Esophagus squamous epithelium (tissue), 5 donors: ENCODE measurements around the gene GLP1R. TPM values are rescaled to one million over a fixed set of nuclear protein-coding genes. Genes with fewer than 3 reads are reported as not detected.

Source experiments
- DNase-seq: peaks from one replicate; lab custom pipeline; 2025; lab: John Stamatoyannopoulos, UW
- H3K27ac ChIP-seq, 4 donors: fragments of 200-600 bp; sonication (generic); one replicate each; pipeline ENCODE4 v1.5.1; 2016 to 2019; ENCODE audit warnings: mild to moderate bottlenecking in 1 of 4
- H3K27me3 ChIP-seq, 4 donors: fragments of 200-600 bp; sonication (generic); 1 replicate in 3 of 4; 2 replicates in 1 of 4; pipeline versions ENCODE4 v1.5.1 to v1.6.0; 2017 to 2021; ENCODE audit warnings: antibody characterized with exemption in 1 of 4
- H3K36me3 ChIP-seq, 3 donors: fragments of 200-600 bp; sonication (generic); one replicate each; pipeline ENCODE4 v1.5.1; 2016 to 2019
- H3K4me1 ChIP-seq, 3 donors: fragments of 200-600 bp; sonication (generic); one replicate each; pipeline ENCODE4 v1.5.1; 2017 to 2019
- H3K4me3 ChIP-seq, 4 donors: fragments of 200-600 bp; sonication (generic); 1 replicate in 3 of 4; 2 replicates in 1 of 4; pipeline ENCODE4 v1.5.1; 2016 to 2019; ENCODE audit warnings: mild to moderate bottlenecking in 2 of 4, moderate library complexity in 1 of 4
- H3K9me3 ChIP-seq, 3 donors: fragments of 200-600 bp; sonication (generic); one replicate each; pipeline ENCODE4 v1.5.1; 2016 to 2019
- POLR2A ChIP-seq, 4 donors: fragments of 450-650 bp; IDR thresholded peaks; one replicate each; pipeline ENCODE4 v1.6.1; 2017; ENCODE audit warnings: antibody characterized with exemption in 4 of 4, mild to moderate bottlenecking in 4 of 4, moderate library complexity in 3 of 4
- WGBS, 2 donors: methylation state at CpG; one replicate each; pipeline ENCODE4 v1.1.5; 2018; 5-methylcytosine and 5-hydroxymethylcytosine counted together
- intact Hi-C: fragments of 100-400 bp; cut with DNase I; formaldehyde crosslinking; loops from one replicate; pipeline ENCODE4 v1.15.0; 2022
- total RNA-seq, 4 donors: library from RNA; depleted of rRNA; stranded (reverse); fragments of >200 nt; gene quantifications; one replicate each; pipeline ENCODE4 v1.1.0, GENCODE V29; 2016
- TF ChIP-seq, protein P1 (sequence below), 6 experiments: fragments of 450-650 bp in 4 of 6; fragments of 200-600 bp in 2 of 6; sonication (generic) in 2 of 6; IDR thresholded peaks; one replicate each; pipeline ENCODE4 v1.5.1; 2016 to 2019; ENCODE audit warnings: antibody characterized with exemption in 6 of 6, mild to moderate bottlenecking in 4 of 6, moderate library complexity in 4 of 6
- donor health status: DM: yes; HTN: yes; CAD: no.

GLP1R gene
- total RNA-seq, 4 donors from 2014 or later, result under 0.01 to 0.15 TPM; not detected in 2

DNA sequence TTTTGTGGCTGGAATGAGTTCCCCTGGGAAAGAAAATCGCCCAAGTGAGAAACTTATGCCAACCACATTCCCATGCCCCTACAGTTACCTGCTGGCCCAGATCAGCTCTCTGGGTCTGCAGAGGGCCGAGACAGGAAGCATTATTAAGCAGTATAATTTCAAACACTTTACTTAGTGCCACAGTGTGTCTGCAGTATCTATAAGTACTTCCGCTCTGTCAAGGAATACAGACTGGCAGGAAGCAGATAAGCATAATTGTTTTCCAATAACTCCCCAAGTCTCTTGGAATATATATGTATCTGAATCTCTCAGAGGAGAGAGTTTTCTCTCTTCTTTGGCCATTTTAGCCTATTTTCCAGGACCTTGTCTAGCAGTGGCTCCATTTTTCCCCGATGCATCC, 41.5 kb downstream of the GLP1R start:
- intact Hi-C loops, result no loop called here
- Histone ChIP-seq H3K4me3 (no peak overlapping the region), H3K9me3 (no peaks in the 10 kb centered on the region), H3K4me1 (peaks cover 0 to 3% (median 0%) of the 10 kb centered on the region in 3 donors), H3K27me3 (peaks cover 0 to 30% (median 0%) of the 10 kb centered on the region in 4 donors), H3K27ac (no peak overlapping the region), H3K36me3 (no peaks in the 10 kb centered on the region)
- TF ChIP-seq, protein P1, sequence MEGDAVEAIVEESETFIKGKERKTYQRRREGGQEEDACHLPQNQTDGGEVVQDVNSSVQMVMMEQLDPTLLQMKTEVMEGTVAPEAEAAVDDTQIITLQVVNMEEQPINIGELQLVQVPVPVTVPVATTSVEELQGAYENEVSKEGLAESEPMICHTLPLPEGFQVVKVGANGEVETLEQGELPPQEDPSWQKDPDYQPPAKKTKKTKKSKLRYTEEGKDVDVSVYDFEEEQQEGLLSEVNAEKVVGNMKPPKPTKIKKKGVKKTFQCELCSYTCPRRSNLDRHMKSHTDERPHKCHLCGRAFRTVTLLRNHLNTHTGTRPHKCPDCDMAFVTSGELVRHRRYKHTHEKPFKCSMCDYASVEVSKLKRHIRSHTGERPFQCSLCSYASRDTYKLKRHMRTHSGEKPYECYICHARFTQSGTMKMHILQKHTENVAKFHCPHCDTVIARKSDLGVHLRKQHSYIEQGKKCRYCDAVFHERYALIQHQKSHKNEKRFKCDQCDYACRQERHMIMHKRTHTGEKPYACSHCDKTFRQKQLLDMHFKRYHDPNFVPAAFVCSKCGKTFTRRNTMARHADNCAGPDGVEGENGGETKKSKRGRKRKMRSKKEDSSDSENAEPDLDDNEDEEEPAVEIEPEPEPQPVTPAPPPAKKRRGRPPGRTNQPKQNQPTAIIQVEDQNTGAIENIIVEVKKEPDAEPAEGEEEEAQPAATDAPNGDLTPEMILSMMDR (IDR thresholded peaks at IDR 0.05), result no peak
- no peak for TF ChIP-seq POLR2A (IDR thresholded peaks at IDR 0.05)
- no peak for DNase-seq
- 56 to 66% methylated on average over 4 of the region's 4 CpGs for WGBS, 2 donors

DNA sequence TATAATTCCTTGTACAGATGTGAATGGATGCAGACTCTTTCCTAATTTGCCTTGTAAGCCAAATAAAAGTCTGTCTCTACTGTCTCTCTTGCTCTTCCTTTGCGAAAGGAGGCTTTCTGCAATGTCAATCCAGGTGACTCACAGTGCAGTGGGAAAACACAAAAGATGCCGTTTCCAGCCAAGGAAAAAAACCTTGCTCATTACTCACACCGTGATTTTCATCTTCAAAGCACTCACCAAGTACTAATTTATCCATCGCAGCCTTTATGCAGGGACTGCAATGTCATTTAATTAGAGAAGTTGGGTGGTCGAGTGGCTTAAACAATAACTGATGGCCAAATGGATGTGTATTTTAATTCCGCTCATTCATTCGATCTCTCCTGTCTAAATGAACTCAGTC, 42.6 kb downstream of the GLP1R start:
- intact Hi-C loops, result no loop called here
- Histone ChIP-seq H3K36me3 (no peaks in the 10 kb centered on the region), H3K27ac (no peak overlapping the region), H3K4me1 (peaks cover 0 to 3% (median 0%) of the 10 kb centered on the region in 3 donors), H3K9me3 (no peaks in the 10 kb centered on the region), H3K4me3 (no peak overlapping the region), H3K27me3 (peaks cover 0 to 21% (median 0%) of the 10 kb centered on the region in 4 donors)
- WGBS, 2 donors, result 41 to 42% methylated on average over 7 of the region's 7 CpGs
- TF ChIP-seq POLR2A (IDR thresholded peaks at IDR 0.05), result no peak
- TF ChIP-seq, protein P1 (IDR thresholded peaks at IDR 0.05), result no peak
- DNase-seq, result no peak

DNA sequence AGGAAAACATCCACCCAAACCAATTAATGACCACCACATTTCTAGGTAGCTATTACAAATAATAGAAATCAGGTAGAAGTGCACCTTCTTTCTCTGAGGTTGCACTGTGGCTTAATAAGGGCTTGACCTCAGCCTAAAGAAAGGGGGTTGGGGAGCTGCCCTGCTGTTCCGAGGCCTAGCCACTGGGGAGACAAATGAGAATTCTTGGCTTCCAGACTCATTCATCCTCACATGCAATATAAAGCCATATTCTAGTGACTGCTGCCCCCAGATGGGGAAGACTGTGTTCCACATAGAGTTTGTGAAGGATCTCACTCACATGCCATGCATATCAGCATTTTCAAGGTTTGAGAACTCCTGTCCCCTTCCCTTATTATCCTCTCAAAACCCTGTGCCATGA, 43.5 kb downstream of the GLP1R start:
- H3K4me1 ChIP-seq, result peaks cover 0 to 3% (median 0%) of the 10 kb centered on the region in 3 donors
- no peak for DNase-seq
- peaks cover 0 to 15% (median 0%) of the 10 kb centered on the region in 4 donors for H3K27me3 ChIP-seq
- H3K27ac ChIP-seq, result no peak overlapping the region
- intact Hi-C loops, result no loop called here
- TF ChIP-seq, protein P1 (IDR thresholded peaks at IDR 0.05), result no peak
- no peak for TF ChIP-seq POLR2A (IDR thresholded peaks at IDR 0.05)
- H3K36me3 ChIP-seq, result no peaks in the 10 kb centered on the region
- WGBS, 2 donors, result 57 to 64% methylated on average over 1 of the region's 1 CpG
- no peak overlapping the region for H3K4me3 ChIP-seq
- H3K9me3 ChIP-seq, result no peaks in the 10 kb centered on the region

DNA sequence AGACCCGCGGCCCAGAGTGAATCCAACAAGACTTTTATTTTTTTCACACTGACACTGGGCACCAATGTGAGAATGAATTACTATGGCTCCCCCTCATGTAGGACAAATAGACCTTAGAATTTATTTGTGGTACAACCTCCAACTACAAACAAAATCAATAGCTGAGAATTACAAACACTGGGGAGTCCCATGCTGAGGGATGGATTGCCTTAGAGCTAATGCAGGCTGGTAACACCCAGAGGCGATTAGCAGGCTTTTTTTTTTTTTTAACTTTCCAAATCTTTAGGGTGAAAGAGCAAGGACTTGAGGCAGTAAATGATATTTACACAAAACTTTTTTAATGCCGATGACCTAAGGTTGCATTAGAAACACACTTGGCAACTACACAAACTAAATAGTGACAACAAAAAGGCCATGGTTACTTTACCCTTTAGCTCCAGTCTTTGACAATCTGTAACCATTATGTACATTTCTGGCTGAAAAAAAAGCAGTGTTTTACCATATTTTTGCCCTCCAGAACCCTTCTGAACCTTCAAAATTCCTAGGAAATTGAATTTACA, 44.6 kb downstream of the GLP1R start:
- no peaks in the 10 kb centered on the region for H3K36me3 ChIP-seq
- no peak for DNase-seq
- H3K4me3 ChIP-seq, result no peak overlapping the region
- intact Hi-C loops, result no loop called here
- H3K4me1 ChIP-seq, result peaks cover 0 to 3% (median 0%) of the 10 kb centered on the region in 3 donors
- no peaks in the 10 kb centered on the region for H3K9me3 ChIP-seq
- H3K27ac ChIP-seq, result no peak overlapping the region
- 79 to 90% methylated on average over 4 of the region's 4 CpGs for WGBS, 2 donors
- TF ChIP-seq POLR2A (IDR thresholded peaks at IDR 0.05), result no peak
- TF ChIP-seq, protein P1 (IDR thresholded peaks at IDR 0.05), result no peak
- peaks cover 0 to 13% (median 0%) of the 10 kb centered on the region in 4 donors for H3K27me3 ChIP-seq

DNA sequence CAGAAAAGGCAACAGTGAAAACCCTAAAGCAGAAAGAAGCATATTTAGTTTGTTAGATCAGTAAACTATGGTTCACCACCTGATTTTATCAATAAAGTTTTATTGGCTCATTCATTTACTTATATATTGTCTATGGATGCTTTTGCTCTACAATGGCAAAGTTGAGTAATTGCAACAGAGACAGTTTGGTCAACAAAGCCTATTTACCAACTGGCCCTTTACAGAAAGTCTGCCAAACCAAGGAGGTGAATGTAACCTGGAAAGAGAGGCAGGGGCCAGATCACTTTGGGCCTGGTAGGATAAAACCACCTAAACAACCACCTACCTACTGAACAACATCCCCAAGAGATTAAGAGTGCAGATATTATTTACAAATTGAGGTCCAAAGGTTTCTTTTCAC, 47.0 kb downstream of the GLP1R start:
- intact Hi-C loops, result no loop called here
- Histone ChIP-seq H3K4me3 (no peak overlapping the region), H3K9me3 (no peaks in the 10 kb centered on the region), H3K36me3 (no peaks in the 10 kb centered on the region), H3K27ac (no peak overlapping the region), H3K27me3 (peaks cover 0 to 5% (median 0%) of the 10 kb centered on the region in 4 donors), H3K4me1 (no peaks in the 10 kb centered on the region)
- no peak for TF ChIP-seq POLR2A (IDR thresholded peaks at IDR 0.05)
- TF ChIP-seq, protein P1 (IDR thresholded peaks at IDR 0.05), result no peak
- no peak for DNase-seq
